ENCODE data around the gene SHISA9.

Gene SHISA9

DNA sequence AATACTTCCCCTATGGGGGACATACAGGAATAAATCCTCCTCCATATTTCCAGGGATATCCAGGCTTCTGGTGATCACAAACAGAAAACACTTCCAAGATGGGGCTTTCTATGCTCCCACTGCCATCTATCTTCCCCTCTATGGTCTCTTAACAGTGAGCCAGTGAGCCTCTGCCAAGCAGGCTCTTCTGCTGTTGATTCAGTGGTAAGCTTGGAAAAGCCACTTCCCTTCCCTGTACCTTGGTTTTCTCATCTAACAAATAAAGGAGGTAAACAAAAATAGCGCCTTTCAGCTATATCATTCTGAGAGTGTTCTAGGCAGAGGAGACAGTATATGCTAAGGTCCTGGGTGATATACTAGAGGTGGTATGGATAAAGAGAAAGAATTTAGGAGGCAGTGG is 368.0 kb downstream of the SHISA9 start:
- no peak for DNase-seq (ENCODE audit: low read depth)
- H3K4me3 ChIP-seq (ENCODE audit: low read length) = no peak overlapping the region
- TF ChIP-seq, protein P1, sequence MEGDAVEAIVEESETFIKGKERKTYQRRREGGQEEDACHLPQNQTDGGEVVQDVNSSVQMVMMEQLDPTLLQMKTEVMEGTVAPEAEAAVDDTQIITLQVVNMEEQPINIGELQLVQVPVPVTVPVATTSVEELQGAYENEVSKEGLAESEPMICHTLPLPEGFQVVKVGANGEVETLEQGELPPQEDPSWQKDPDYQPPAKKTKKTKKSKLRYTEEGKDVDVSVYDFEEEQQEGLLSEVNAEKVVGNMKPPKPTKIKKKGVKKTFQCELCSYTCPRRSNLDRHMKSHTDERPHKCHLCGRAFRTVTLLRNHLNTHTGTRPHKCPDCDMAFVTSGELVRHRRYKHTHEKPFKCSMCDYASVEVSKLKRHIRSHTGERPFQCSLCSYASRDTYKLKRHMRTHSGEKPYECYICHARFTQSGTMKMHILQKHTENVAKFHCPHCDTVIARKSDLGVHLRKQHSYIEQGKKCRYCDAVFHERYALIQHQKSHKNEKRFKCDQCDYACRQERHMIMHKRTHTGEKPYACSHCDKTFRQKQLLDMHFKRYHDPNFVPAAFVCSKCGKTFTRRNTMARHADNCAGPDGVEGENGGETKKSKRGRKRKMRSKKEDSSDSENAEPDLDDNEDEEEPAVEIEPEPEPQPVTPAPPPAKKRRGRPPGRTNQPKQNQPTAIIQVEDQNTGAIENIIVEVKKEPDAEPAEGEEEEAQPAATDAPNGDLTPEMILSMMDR (IDR thresholded peaks at IDR 0.05; ENCODE audit: insufficient read depth, low read depth, low read length, missing control alignments) = no peak

- DNase-seq (ENCODE audit: low read depth) = no peak
- H3K4me3 ChIP-seq (ENCODE audit: low read length) = no peak overlapping the region
- TF ChIP-seq, protein P1 (IDR thresholded peaks at IDR 0.05; ENCODE audit: insufficient read depth, low read depth, low read length, missing control alignments) = no peak
These were observed 368.6 kb downstream of the SHISA9 start for GRCh38 chr16:13269905-13270528.

- no peak for DNase-seq (ENCODE audit: low read depth)
- no peak overlapping the region for H3K4me3 ChIP-seq (ENCODE audit: low read length)
- TF ChIP-seq, protein P1 (IDR thresholded peaks at IDR 0.05; ENCODE audit: insufficient read depth, low read depth, low read length, missing control alignments) = no peak
These were observed 369.2 kb downstream of the SHISA9 start for GRCh38 chr16:13270602-13271001.

GRCh38 chr16:13289515-13289914 is 388.1 kb downstream of the SHISA9 start:
- TF ChIP-seq, protein P1 (IDR thresholded peaks at IDR 0.05; ENCODE audit: insufficient read depth, low read depth, low read length, missing control alignments) = no peak

More at GRCh38 chr16:13289515-13289914, 388.1 kb downstream of the SHISA9 start:
- peak; percentile 3 for DNase-seq (ENCODE audit: low read depth)
- H3K4me3 ChIP-seq (ENCODE audit: low read length) = no peak overlapping the region

All from epithelial cell of esophagus (primary cell).